Sciatic nerve (tissue), 2 donors: ENCODE results near the gene SLC25A3. TPM values are rescaled to one million over a fixed set of nuclear protein-coding genes. Genes with fewer than 3 reads are reported as not detected.
"Not testable (repeated sequence)": the region's sequence is repeated elsewhere in the genome, so short reads cannot be mapped to it uniquely, and the experiment has no call there.

ENCODE experiments used
- ATAC-seq: fragments of 200-7000 bp; cut with Tn5 transposase; one replicate; pipeline ENCODE4 v1.9.1; 2020; ENCODE audit warnings: mild to moderate bottlenecking, moderate library complexity
- DNase-seq: peaks from one replicate; pipeline ENCODE4 v3.0.0-alpha.2; 2020; ENCODE audit warnings: low spot score
- intact Hi-C: fragments of 100-400 bp; cut with DNase I; formaldehyde crosslinking; loops from one replicate; pipeline ENCODE4 v1.14.2; 2022
- total RNA-seq: library from RNA; stranded (reverse); fragmentation: NEBNext Ultra II Directional; extraction: Animal tissue kit (Norgen Biotek cat#: 25700); gene quantifications from one replicate; pipeline ENCODE4 v1.2.1, GENCODE V29; 2021
- donor health status: DM: no; HTN: no; CAD: no.
- donor health status: DM: no; HTN: no; CAD: no.

Gene SLC25A3
- total RNA-seq, 1 donor from 2014 or later: 269 TPM

DNA sequence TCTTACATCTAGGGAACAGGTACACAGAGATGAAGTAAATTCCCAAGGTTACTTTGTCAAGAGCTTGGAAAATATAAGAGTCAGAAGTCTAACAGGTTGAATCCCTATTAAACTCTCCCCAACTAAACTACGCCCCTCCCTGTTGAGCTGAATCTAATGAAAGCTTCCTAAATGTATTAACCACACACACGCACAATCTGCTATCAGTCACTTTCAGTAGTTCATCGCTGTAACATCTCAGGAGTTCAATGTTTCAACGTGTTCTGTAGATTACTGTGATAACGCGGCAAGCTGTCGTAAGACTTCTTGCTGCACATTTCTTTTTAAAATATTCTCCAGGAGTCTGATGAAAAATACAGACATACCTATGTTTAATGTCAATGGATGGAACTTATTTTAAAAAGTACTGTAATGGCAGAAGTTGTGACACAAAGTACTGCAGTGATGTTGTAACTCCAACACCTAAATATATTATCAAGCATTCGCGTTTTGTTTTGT is 612 bp upstream of the SLC25A3 start:
- intact Hi-C loops: no loop called here
- ATAC-seq (no peak), DNase-seq (no peak)

GRCh38 chr12:98594050-98594835 is 757 bp downstream of the SLC25A3 start:
- intact Hi-C loops: no loop called here
- no peak for DNase-seq
- peak; percentile 58 for ATAC-seq

GRCh38 chr12:98595243-98595988 is 1.9 kb downstream of the SLC25A3 start:
- ATAC-seq (no peak), DNase-seq (no peak)
- intact Hi-C loops: no loop called here

DNA sequence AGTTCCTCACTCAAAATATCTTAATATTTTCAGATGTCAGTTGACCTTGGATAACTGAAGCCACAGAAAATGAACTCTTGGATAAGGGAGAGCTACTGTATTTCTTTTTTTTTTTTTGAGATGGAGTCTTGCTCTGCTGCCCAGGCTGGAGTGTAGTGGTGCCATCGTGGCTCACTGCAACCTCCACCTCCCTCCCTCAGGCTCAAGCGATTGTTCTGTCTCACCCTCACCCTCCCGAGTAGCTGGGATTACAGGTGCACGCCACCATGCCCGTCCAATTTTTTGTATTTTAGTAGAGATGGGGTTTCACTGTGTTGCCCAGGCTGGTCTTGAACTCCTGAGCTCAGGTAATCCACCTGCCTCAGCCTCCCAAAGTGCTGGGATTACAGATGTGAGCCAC is 3.8 kb downstream of the SLC25A3 start:
- DNase-seq, intact Hi-C loops, ATAC-seq: not testable (repeated sequence)

DNA sequence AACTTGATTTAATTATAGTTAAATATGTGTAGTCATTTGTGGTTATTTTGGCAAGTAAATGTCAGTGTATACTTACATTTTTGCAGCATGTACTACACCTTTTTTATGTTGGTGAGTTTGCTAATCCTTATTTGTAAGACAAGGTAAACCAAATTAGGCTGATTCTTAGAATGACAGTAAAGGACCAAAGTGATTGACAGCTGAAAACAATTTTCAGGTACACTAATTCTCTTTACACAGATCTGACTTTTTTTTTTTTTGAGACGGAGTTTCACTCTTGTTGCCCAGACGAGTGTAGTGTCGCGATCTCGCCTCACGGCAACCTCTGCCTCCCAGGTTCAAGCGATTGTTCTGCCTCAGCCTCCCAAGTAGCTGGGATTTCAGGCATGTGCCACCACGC is 8.4 kb downstream of the SLC25A3 start:
- ATAC-seq: no peak
- intact Hi-C loops: no loop called here
- DNase-seq: no peak

DNA sequence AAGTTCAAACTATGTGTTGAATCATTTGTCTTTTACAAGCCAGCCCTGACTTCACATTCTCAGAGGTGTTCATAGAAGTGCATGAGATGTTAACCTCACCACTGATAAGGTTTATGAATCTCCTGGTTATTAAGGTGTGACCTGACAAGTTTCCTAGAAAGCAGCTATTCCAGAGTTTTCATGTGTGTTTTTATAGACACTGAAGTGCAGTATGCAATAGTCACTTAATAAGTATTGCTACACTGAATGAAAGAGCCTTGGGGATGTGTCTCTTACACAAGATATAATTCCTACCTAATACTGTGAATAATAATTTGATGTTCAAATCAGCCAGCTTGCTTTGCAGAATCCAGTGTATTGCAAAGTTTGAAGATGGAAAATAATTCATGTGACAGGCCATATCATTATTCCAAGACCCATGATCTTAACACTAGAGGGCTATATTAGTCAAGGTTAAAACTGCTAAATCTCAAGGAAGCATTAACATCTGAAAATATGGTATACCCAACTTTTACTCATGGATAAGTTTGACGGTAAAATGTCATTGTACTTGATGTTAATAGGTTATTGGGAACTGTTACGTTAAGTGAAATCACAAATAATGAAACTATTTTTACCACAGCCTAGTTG is 13.0 kb downstream of the SLC25A3 start:
- intact Hi-C loops: no loop called here
- ATAC-seq (peak; percentile 39), DNase-seq (no peak)

DNA sequence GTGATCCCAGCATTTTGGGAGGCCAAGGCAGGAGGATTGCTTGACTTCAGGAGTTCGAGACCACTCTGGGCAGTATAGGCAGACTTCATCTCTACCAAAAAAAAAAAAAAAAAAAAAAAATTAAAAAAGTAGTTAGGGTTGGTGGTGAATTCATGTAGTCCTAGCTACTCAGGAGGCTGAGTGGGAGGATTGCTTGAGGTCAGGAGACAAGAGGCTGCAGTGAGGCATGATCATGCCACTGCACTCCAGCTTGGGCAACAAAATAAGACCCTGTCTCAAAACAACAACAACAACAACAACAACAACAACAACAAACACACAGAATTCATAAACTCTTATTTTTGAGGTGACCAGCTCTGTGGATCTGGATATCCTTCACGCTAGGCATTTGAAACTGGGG is 17.1 kb downstream of the SLC25A3 start:
- DNase-seq: no peak
- intact Hi-C loops: no loop called here
- no peak for ATAC-seq

GRCh38 chr12:98612696-98613334 is 19.3 kb downstream of the SLC25A3 start:
- ATAC-seq: peak; percentile 44
- intact Hi-C loops: no loop called here

GRCh38 chr12:98618952-98619351 is 25.5 kb downstream of the SLC25A3 start:
- no peak for DNase-seq

More at GRCh38 chr12:98612696-98613334, 19.3 kb downstream of the SLC25A3 start:
- no peak for DNase-seq

GRCh38 chr12:98635657-98636323 is 42.3 kb downstream of the SLC25A3 start:
- ATAC-seq (no peak), DNase-seq (no peak)
- intact Hi-C loops: no loop called here

More at GRCh38 chr12:98618952-98619351, 25.5 kb downstream of the SLC25A3 start:
- ATAC-seq: peak; percentile 87
- intact Hi-C loops: no loop called here

GRCh38 chr12:98637068-98637467 is 43.6 kb downstream of the SLC25A3 start:
- intact Hi-C loops: no loop called here
- ATAC-seq (no peak), DNase-seq (no peak)

DNA sequence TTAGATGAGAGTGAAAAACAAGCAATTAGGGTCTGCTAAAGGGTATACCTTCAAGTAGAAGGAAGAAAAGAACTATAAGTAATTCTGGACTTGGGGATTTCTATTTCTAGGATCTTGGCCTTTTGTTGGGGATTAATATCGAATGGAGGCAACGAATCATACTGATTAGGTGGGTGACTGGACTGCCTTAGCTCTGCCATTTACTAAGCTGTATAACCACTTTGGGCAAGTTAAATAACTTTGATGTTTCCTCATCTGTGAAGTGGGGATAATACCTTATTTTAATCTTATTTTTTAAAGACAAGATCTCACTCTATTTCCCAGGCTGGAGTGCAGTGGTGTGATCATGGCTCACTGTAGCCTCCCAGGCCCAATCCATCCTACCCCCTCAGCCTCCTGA is 44.5 kb downstream of the SLC25A3 start:
- ATAC-seq (no peak), DNase-seq (no peak)
- intact Hi-C loops: no loop called here

DNA sequence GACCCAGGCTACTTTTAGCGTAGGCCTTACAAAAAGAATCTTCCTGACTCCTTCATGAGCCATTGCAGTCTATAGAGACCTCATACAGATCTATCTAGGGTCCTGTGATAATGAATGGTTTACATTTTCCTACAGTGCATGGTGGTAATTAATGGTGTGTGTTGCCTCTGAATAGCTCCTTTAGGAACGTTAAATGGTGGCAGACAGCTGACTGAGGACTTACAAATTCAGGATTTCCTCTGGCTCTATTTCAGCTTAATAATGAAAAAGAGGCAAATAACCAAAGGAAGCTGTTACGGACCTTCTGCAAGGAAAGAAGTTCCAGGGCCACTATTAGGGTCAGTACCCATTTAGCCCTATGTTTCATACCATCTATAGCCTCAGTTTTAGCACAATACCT is 46.0 kb downstream of the SLC25A3 start:
- intact Hi-C loops: no loop called here
- no peak for DNase-seq
- ATAC-seq: no peak

DNA sequence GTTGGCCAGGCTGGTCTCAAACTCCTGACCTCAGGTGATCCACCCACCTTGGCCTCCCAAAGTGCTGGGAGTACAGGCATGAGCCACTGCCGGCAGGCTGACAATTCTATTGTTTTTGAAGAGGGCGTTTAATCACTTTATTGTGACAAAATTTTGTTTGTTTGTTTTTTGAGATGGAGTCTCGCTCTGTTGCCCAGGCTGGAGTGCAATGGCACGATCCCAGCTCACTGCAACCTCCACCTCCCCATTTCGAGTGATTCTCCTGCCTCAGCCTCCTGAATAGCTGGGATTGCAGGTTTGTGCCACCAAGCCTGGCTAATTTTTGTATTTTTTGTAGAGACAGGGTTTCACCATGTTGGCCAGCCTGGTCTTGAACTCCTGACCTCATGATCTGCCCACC is 49.3 kb downstream of the SLC25A3 start:
- intact Hi-C loops, DNase-seq, ATAC-seq: not testable (repeated sequence)

- intact Hi-C loops: no loop called here
- ATAC-seq (peak; percentile 23), DNase-seq (no peak)
Measured at GRCh38 chr12:98644433-98644711, 50.9 kb downstream of the SLC25A3 start.

- ATAC-seq: peak; percentile 99
- DNase-seq: peak; percentile 98
- intact Hi-C loops: no loop called here
Measured at GRCh38 chr12:98644712-98645571, 51.5 kb downstream of the SLC25A3 start, which contains the start of the genes APAF1 and IKBIP. Gene APAF1 (plus strand): TSS chr12:98645290. CDS start chr12:98648360, 3,070 bp downstream. Gene IKBIP (minus strand): TSS chr12:98644788. CDS start chr12:98644701, 87 bp downstream.

DNA sequence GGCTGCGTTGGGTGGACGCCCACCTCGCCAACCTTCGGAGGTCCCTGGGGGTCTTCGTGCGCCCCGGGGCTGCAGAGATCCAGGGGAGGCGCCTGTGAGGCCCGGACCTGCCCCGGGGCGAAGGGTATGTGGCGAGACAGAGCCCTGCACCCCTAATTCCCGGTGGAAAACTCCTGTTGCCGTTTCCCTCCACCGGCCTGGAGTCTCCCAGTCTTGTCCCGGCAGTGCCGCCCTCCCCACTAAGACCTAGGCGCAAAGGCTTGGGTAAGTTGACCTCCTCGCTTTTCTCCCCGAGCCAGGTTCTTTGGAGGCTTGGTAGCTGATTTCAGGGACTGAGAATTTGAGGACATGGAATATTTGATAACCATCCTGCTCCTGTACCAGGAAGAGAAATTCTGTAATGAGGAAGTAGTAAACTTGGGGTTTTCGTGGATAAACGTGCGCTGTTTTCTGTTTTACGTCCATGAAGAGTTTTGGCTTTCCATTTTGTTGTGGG is 52.1 kb downstream of the SLC25A3 start:
- ATAC-seq (peak; percentile 29), DNase-seq (no peak)
- intact Hi-C loops: no loop called here
